ENCODE results near the gene BIRC7. TPM values are rescaled to one million over a fixed set of nuclear protein-coding genes. Genes with fewer than 3 reads are reported as not detected.
"Not testable (repeated sequence)": the region's sequence is repeated elsewhere in the genome, so short reads cannot be mapped to it uniquely, and the experiment has no call there.

The BIRC7 gene
- total RNA-seq, 1 donor from 2014 or later: 15.5 TPM

DNA sequence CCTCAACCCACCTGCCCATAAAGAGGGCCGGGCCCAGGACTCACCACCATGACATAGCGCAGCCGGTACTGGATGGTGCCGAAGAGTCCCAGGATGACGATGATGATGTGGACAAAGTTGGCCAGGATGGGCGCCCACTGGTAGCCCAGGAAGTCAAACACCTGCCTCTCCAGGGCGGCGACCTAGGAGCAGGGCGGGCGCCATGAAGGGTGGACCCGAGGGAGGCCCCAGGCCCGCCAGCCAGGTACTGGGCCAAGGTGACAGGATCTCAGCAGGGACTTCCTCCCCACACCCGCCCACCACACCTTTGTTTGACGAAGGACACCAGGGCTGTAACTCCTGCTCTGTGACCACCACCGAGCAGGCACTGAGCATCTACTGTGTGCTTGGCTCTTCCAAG is 14.2 kb downstream of the BIRC7 start:
- DNase-seq: no peak
- Histone ChIP-seq H3K27me3 (peaks cover 66% of the 10 kb centered on the region), H3K4me3 (no peak overlapping the region)

DNA sequence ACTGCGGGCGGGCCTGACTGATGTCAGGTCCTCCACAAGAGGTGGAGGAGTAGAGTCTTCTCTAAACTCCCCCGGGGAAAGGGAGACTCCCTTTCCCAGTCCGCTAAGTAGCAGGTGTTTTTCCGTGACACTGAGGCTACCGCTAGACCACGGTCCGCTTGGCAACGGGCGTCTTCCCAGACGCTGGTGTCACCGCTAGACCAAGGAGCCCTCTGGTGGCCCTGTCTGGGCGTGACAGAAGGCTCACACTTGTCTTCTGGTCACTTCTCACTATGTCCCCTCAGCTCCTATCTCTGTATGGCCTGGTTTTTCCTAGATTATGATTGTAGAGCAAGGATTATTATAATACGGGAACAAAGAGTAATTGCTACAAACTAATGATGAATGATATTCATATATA is 15.6 kb downstream of the BIRC7 start:
- H3K4me3 ChIP-seq; H3K9me3 ChIP-seq; ATAC-seq; H3K36me3 ChIP-seq; DNase-seq; H3K4me1 ChIP-seq; intact Hi-C loops (cut with DNase I); H3K27ac ChIP-seq: not testable (repeated sequence)
- peaks cover 80% of the 10 kb centered on the region for H3K27me3 ChIP-seq

More for the DNA sequence above, 14.2 kb downstream of the BIRC7 start:
- TF ChIP-seq, protein P1, sequence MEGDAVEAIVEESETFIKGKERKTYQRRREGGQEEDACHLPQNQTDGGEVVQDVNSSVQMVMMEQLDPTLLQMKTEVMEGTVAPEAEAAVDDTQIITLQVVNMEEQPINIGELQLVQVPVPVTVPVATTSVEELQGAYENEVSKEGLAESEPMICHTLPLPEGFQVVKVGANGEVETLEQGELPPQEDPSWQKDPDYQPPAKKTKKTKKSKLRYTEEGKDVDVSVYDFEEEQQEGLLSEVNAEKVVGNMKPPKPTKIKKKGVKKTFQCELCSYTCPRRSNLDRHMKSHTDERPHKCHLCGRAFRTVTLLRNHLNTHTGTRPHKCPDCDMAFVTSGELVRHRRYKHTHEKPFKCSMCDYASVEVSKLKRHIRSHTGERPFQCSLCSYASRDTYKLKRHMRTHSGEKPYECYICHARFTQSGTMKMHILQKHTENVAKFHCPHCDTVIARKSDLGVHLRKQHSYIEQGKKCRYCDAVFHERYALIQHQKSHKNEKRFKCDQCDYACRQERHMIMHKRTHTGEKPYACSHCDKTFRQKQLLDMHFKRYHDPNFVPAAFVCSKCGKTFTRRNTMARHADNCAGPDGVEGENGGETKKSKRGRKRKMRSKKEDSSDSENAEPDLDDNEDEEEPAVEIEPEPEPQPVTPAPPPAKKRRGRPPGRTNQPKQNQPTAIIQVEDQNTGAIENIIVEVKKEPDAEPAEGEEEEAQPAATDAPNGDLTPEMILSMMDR (IDR thresholded peaks at IDR 0.05): no peak
- H3K4me1 ChIP-seq: peaks cover 6% of the 10 kb centered on the region
- H3K36me3 ChIP-seq: no peaks in the 10 kb centered on the region
- no peak overlapping the region for H3K27ac ChIP-seq
- ATAC-seq: no peak
- no peaks in the 10 kb centered on the region for H3K9me3 ChIP-seq
- intact Hi-C loops (cut with DNase I): no loop called here

DNA sequence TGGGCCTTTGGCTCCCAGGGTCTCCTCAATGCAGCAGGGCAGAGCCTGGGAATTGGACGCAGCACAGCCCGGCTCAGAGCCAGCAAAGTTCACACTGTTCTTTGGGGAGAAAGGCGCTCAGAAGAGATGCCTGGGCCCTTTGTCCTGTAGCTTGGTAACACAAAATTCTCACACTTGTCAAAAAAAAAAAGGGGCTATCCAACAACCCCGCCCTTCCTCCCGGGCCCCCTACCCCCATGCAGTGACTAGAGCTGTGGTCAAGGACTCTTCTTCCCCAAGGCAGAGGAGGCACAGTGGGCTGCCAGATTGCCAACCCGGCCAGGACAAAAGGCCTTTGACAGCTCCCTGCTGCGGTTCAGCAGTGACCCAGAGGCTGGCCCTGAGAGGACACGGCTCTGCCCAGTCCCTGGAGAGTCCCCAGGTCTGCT is 16.6 kb downstream of the BIRC7 start:
- Histone ChIP-seq H3K27me3 (peaks cover 75% of the 10 kb centered on the region), H3K4me1 (peaks cover 6% of the 10 kb centered on the region), H3K27ac (no peak overlapping the region), H3K9me3 (no peaks in the 10 kb centered on the region), H3K36me3 (no peaks in the 10 kb centered on the region), H3K4me3 (no peak overlapping the region)
- DNase-seq: no peak
- TF ChIP-seq, protein P1 (IDR thresholded peaks at IDR 0.05): no peak
- ATAC-seq: no peak
- intact Hi-C loops (cut with DNase I): no loop called here

DNA sequence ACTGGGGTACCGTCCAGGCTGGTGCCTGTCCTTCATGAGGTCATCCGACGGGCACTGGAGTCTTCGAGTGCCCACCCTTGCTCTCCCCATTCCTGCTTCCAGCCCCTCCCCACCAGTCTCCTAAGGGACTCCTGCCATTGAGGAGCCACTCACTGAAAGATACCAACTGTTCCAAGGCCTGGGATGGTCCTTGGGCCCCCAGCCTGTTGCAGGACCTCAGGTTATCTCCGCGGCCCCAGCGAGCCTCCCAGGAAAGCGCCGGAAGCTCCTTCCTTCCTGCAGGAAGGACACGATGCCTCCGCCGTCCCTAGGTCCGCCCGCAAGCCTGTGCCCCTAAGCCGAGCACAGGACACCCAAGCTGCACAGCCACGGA is 17.3 kb downstream of the BIRC7 start:
- Histone ChIP-seq H3K27me3 (peaks cover 70% of the 10 kb centered on the region), H3K4me3 (no peak overlapping the region)
- intact Hi-C loops (cut with DNase I): no loop called here

DNA sequence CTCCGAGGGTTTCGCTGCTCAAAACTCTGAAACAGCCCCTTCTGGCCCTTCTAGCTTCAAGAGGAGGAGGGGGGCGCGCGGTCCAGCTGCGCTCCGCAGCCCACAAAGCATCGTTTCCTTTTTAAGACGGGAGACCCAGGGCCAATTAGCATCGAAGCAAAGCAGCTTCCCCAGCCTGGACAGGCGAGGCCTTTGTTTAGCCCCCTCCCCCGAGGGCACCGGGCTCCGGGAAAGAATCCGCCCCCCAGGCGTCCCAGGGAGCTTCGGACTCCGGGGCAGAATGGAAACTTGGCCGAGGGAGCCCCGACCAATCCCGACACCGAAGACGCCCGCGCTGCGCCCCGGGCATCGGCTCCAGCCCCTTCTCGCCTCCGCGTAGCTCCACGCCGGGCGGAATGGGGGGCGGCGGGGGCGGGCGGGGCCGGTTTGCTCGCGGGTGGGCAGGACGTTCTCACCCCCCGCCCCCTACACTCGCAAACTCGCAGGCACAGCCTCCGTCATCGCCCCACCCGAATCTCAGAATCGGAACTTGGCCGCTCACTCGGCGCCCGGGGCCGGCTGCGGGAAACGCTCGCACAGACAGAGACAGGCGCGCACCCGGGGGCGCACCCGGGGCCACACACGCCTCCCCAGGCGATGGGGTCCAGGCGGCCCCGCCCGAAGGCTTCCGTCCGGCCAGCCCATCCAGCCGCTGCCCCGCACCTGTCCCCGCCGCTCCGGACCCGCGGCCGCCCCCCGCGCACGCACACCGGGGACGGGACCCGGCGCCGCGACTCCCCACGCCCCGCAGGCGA is 17.9 kb downstream of the BIRC7 start:
- no peak overlapping the region for H3K27ac ChIP-seq
- no peaks in the 10 kb centered on the region for H3K9me3 ChIP-seq
- H3K4me3 ChIP-seq: no peak overlapping the region
- TF ChIP-seq, protein P1 (IDR thresholded peaks at IDR 0.05): no peak
- H3K27me3 ChIP-seq: peaks cover 73% of the 10 kb centered on the region
- ATAC-seq: no peak
- H3K36me3 ChIP-seq: no peaks in the 10 kb centered on the region
- DNase-seq: no peak
- peaks cover 6% of the 10 kb centered on the region for H3K4me1 ChIP-seq
- intact Hi-C loops (cut with DNase I): no loop called here

More for the DNA sequence above, 17.3 kb downstream of the BIRC7 start:
- ATAC-seq (no peak), DNase-seq (no peak)
- no peak overlapping the region for H3K27ac ChIP-seq
- TF ChIP-seq, protein P1 (IDR thresholded peaks at IDR 0.05): no peak
- peaks cover 6% of the 10 kb centered on the region for H3K4me1 ChIP-seq
- no peaks in the 10 kb centered on the region for H3K9me3 ChIP-seq
- no peaks in the 10 kb centered on the region for H3K36me3 ChIP-seq

DNA sequence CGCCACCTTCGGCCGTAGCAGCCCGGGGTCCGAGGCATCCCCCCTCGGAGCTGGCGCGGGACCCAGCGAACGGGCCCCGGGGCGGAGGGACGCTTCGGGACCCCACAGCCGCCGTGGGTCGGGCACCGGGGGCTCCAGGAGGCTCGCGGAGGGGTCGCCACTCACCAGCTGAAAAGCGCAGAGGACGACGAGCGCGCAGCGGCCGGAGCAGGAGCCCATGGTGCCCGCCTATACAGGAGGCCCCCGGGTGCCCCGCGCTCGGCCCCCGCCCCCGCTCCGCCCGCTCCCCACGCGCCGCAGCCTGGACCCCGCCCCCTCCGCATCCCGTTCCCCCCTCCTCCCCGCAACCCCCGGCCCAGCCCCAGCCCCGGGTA is 18.5 kb downstream of the BIRC7 start, which contains the start of gene NKAIN4:
NKAIN4 (minus strand) TSS at position 232 of the 374 bp plus-strand sequence; CDS start at position 219, 13 bp downstream.
- Histone ChIP-seq H3K27ac (no peak within 1 kb of the TSS), H3K9me3 (no peaks in the 10 kb centered on the region), H3K27me3 (peaks cover 72% of the 10 kb centered on the region), H3K4me3 (no peak within 1 kb of the TSS), H3K4me1 (peaks cover 6% of the 10 kb centered on the region), H3K36me3 (no peaks in the 10 kb centered on the region)
- TF ChIP-seq, protein P1 (IDR thresholded peaks at IDR 0.05): no peak
- intact Hi-C loops (cut with DNase I): no loop called here
- DNase-seq (no peak), ATAC-seq (no peak)
